Lower lobe of right lung (tissue), 2 donors: ENCODE data around the gene ITGB5. TPM values are rescaled to one million over a fixed set of nuclear protein-coding genes. Genes with fewer than 3 reads are reported as not detected.

Experiments
- ATAC-seq, 2 donors: fragments of 200-7000 bp; cut with Tn5 transposase; one replicate each; pipeline ENCODE4 v1.9.1; 2020 to 2022; ENCODE audit warnings: mild to moderate bottlenecking in 2 of 2, moderate library complexity in 2 of 2
- DNase-seq: peaks from one replicate; pipeline ENCODE4 v3.0.0-alpha.2; 2020
- H3K27ac ChIP-seq: fragments of 200-600 bp; one replicate; pipeline ENCODE4 v1.8.0; 2022
- H3K27me3 ChIP-seq: fragments of 200-600 bp; one replicate; pipeline ENCODE4 v1.8.0; 2022; ENCODE audit warnings: low read depth
- H3K36me3 ChIP-seq: fragments of 200-600 bp; one replicate; pipeline ENCODE4 v1.8.0; 2022; ENCODE audit warnings: mild to moderate bottlenecking
- H3K4me1 ChIP-seq: fragments of 200-600 bp; one replicate; pipeline ENCODE4 v1.8.0; 2022
- H3K4me3 ChIP-seq: fragments of 200-600 bp; one replicate; pipeline ENCODE4 v1.8.0; 2022; ENCODE audit warnings: mild to moderate bottlenecking
- H3K9me3 ChIP-seq: fragments of 200-600 bp; one replicate; pipeline ENCODE4 v1.8.0; 2022
- CTCF ChIP-seq: fragments of 200-600 bp; IDR thresholded peaks from one replicate; pipeline ENCODE4 v1.8.0; 2022; ENCODE audit warnings: antibody characterized with exemption, mild to moderate bottlenecking
- intact Hi-C: fragments of 100-400 bp; cut with DNase I; formaldehyde crosslinking; loops from one replicate; pipeline ENCODE4 v1.11.0; 2022
- total RNA-seq: library from RNA; stranded (reverse); fragmentation: NEBNext Ultra II Directional; extraction: Animal tissue kit (Norgen Biotek cat#: 25700); gene quantifications from one replicate; pipeline ENCODE4 v1.2.1, GENCODE V29; 2021
- donor health status: DM: no; HTN: yes; CAD: no; lungs with severe emphysema.

Gene ITGB5
- total RNA-seq, 1 donor from 2014 or later = 93.1 TPM

DNA sequence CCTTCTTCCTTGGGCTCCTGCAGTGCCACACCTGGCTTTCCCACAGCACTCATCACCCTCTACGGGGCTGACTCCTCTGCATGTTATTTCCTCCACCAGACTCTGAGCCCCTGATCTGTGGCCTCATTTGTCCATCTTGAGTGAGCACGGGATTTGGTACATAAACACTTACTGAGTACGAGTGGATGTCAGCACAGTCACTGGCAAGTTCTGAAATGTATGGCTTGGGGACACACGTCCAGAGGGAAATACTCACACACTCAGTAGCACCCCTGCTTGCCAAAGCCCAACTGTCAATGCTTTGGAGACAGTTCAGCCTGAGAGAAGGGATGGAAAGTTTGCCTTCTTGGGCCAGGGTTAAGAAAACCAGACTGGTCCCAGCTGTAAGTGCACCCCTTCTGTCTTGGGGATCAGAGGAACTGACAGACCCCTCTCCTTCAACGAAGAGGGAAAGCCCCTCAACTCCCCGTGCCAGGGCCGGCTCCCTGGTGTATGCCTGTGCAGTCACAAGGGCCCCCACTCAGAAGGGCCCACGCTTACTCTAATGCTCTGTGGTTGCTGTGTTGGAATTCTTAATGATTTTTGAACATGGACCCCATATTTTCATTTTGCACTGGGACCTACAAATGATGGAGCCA is 85.0 kb downstream of the ITGB5 start:
- Histone ChIP-seq H3K4me3 (no peak overlapping the region), H3K27me3 (no peaks in the 10 kb centered on the region), H3K27ac (no peak overlapping the region), H3K36me3 (no peaks in the 10 kb centered on the region), H3K4me1 (peaks cover 17% of the 10 kb centered on the region), H3K9me3 (no peaks in the 10 kb centered on the region)
- intact Hi-C loops = no loop called here
- TF ChIP-seq CTCF = no peak
- DNase-seq (no peak), ATAC-seq (no peak)

DNA sequence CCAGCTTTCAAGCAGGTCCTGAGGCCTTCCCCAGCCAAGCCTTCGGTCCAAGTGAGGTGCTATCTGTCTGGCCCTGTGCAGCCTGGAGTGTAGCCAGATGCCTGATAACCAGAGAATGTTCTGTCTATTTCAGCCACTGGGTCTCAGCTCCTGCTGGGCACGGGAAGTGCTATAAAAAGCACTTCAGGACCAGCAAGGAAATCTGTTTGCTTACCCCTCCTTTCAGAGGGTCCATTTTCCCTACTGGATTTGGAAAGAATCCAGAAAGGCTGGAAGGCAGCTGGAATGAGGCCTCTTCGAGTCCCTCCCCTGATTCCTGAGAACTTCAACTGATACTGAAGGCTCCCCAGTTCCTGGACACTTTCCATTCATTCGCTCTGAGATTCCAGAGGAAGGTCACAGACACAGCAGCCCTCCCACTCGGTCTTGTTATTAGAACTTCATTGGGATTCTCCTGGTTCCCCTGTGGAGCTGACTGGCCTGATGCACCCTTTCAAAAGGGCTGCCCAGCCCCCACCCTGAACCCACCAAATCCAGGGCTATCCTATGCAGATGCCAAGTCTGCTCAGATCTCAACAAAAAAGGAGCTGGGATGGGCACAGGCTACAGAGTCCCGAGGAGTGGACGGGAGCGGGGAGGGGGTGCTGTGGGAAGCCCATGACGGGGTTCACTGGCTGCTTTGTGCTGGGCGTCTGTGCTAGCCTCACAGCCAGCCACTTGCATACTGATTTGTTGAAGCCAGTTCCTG is 86.5 kb downstream of the ITGB5 start:
- Histone ChIP-seq H3K4me3 (no peak overlapping the region), H3K36me3 (peaks cover 14% of the 10 kb centered on the region), H3K27me3 (no peaks in the 10 kb centered on the region), H3K9me3 (no peaks in the 10 kb centered on the region), H3K27ac (no peak overlapping the region), H3K4me1 (peaks cover 17% of the 10 kb centered on the region)
- DNase-seq (no peak), ATAC-seq (no peak)
- intact Hi-C loops = no loop called here
- no peak for TF ChIP-seq CTCF

GRCh38 chr3:124800076-124800475 is 87.1 kb downstream of the ITGB5 start:
- Histone ChIP-seq H3K4me3 (no peak overlapping the region), H3K27ac (no peak overlapping the region), H3K27me3 (no peaks in the 10 kb centered on the region), H3K9me3 (no peaks in the 10 kb centered on the region), H3K4me1 (peaks cover 17% of the 10 kb centered on the region), H3K36me3 (peaks cover 18% of the 10 kb centered on the region)
- ATAC-seq (no peak), DNase-seq (no peak)
- intact Hi-C loops = no loop called here
- TF ChIP-seq CTCF = no peak

- DNase-seq (no peak), ATAC-seq (no peak)
- Histone ChIP-seq H3K27me3 (no peaks in the 10 kb centered on the region), H3K9me3 (no peaks in the 10 kb centered on the region), H3K27ac (no peak overlapping the region), H3K4me3 (no peak overlapping the region), H3K36me3 (peaks cover 20% of the 10 kb centered on the region), H3K4me1 (peaks cover 17% of the 10 kb centered on the region)
- TF ChIP-seq CTCF = no peak
- intact Hi-C loops = no loop called here
These were observed 87.5 kb downstream of the ITGB5 start for GRCh38 chr3:124799676-124800075.

DNA sequence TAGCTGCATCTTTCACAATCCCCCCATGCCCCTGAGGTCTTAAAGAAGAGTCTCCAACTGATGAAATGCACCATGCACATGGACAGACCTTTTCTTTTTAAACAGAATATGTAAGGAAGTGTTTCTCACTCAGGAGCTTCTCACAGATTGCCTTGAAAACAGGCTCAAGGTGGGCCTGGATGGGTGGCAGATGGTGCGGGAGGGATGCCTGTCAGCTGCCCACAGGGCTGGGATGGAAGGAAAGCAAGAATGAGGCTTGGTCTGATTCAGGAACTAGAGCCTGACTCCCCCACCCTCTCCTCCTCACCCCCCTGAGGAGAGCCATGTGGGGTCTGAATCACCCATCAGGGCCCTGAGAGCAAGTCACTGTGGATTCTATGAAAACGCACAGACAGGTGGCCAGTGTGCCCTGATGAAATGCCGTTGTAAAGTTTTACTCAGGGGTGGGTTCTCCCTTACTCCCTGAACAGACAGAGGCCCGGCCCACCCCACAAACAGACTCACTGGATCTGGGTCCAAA is 89.7 kb downstream of the ITGB5 start:
- Histone ChIP-seq H3K4me1 (peaks cover 17% of the 10 kb centered on the region), H3K4me3 (no peak overlapping the region), H3K36me3 (peaks cover 24% of the 10 kb centered on the region), H3K9me3 (no peaks in the 10 kb centered on the region), H3K27ac (no peak overlapping the region), H3K27me3 (no peaks in the 10 kb centered on the region)
- no peak for DNase-seq
- TF ChIP-seq CTCF = no peak
- intact Hi-C loops = no loop called here
- no peak for ATAC-seq
